Transverse colon (tissue), 4 donors: Measurements from ENCODE around the gene CIPC. TPM values are rescaled to one million over a fixed set of nuclear protein-coding genes. Genes with fewer than 3 reads are reported as not detected.

Experiments used
- DNase-seq: peaks from one replicate; pipeline ENCODE4 v3.0.0-alpha.2; 2019
- H3K27ac ChIP-seq, 4 donors: fragments of 200-600 bp; sonication (generic); 2 replicates each; pipeline ENCODE4 v1.5.1; 2016 to 2018; ENCODE audit warnings: inconsistent platforms in 4 of 4
- H3K27me3 ChIP-seq: fragments of 200-600 bp; sonication (generic); 2 replicates; pipeline ENCODE4 v1.5.1; 2017; ENCODE audit warnings: inconsistent platforms
- H3K36me3 ChIP-seq, 4 donors: fragments of 200-600 bp; sonication (generic); 2 replicates each; pipeline ENCODE4 v1.5.1; 2017 to 2019; ENCODE audit warnings: inconsistent platforms in 4 of 4
- H3K4me1 ChIP-seq, 4 donors: fragments of 200-600 bp; sonication (generic); 2 replicates each; pipeline ENCODE4 v1.5.1; 2017 to 2020; ENCODE audit warnings: inconsistent platforms in 4 of 4
- H3K4me3 ChIP-seq, 4 donors: fragments of 200-600 bp; sonication (generic); 1 replicate in 1 of 4; 2 replicates in 3 of 4; pipeline versions ENCODE4 v1.5.1 to v1.6.1; 2017 to 2019; ENCODE audit warnings: inconsistent platforms in 4 of 4
- H3K9me3 ChIP-seq, 2 donors: fragments of 200-600 bp; sonication (generic); 2 replicates each; pipeline ENCODE4 v1.5.1; 2017 to 2019; ENCODE audit warnings: inconsistent platforms in 2 of 2
- CTCF ChIP-seq, 5 experiments: fragments of 200-600 bp in 3 of 5; fragments of 450-650 bp in 2 of 5; sonication (generic) in 3 of 5; IDR thresholded peaks; 1 replicate in 2 of 5; 2 replicates in 3 of 5; pipeline ENCODE4 v1.5.1; 2016 to 2017; ENCODE audit warnings: antibody characterized with exemption in 5 of 5, inconsistent platforms in 3 of 5, mild to moderate bottlenecking in 2 of 5, moderate library complexity in 1 of 5
- EP300 ChIP-seq: sonication (generic); formaldehyde crosslinking; IDR thresholded peaks from one replicate; pipeline ENCODE4 v1.6.1; 2017; ENCODE audit warnings: antibody characterized with exemption, low read depth
- POLR2A ChIP-seq: fragments of 450-650 bp; IDR thresholded peaks from one replicate; pipeline ENCODE4 v1.6.1; 2016; ENCODE audit warnings: antibody characterized with exemption, mild to moderate bottlenecking, moderate library complexity
- POLR2AphosphoS5 ChIP-seq, 3 donors: sonication (generic); formaldehyde crosslinking; IDR thresholded peaks; one replicate each; pipeline ENCODE4 v1.6.1; 2016; ENCODE audit warnings: antibody characterized with exemption in 3 of 3
- WGBS, 2 donors: methylation state at CpG; one replicate each; pipeline ENCODE4 v1.1.5; 2018; ENCODE audit warnings: low coverage in 1 of 2; 5-methylcytosine and 5-hydroxymethylcytosine counted together
- in situ Hi-C, 4 donors: fragments of 200-750 bp; cut with MboI; loops; one replicate each; pipeline versions ENCODE4 v1.15.0 to v1.15.1; 2017; ENCODE audit warnings: low sequenced_read_pairs in 3 of 4, low pct_ligation_motif_present in 1 of 4, low pct_unique_long_range_greater_than_20kb in 1 of 4
- intact Hi-C: fragments of 100-400 bp; cut with DNase I; formaldehyde crosslinking; loops from one replicate; pipeline ENCODE4 v1.15.1; 2023; ENCODE audit warnings: low total_unique reads
- total RNA-seq, 4 donors: library from RNA; depleted of rRNA; stranded (reverse); fragments of >200 nt; gene quantifications; one replicate each; pipeline ENCODE4 v1.1.0, GENCODE V29; 2016

The CIPC gene
- total RNA-seq, 4 donors from 2014 or later = 30.8 to 97.1 (median 67.8) TPM

GRCh38 chr14:77125823-77126325, 27.8 kb downstream of the CIPC start:
- in situ Hi-C loops (loop anchor here in 1 of 4 donors (25.0 kb wide), 1 partner anchor 186 kb away; the partner anchor contains the start of genes GSTZ1 and POMT2), intact Hi-C loops (no loop called here)
- Histone ChIP-seq H3K27ac (no peak overlapping the region), H3K9me3 (no peaks in the 10 kb centered on the region), H3K4me1 (peaks cover 28 to 45% (median 35%) of the 10 kb centered on the region in 4 donors), H3K36me3 (no peaks in the 10 kb centered on the region), H3K4me3 (no peak overlapping the region), H3K27me3 (peaks cover 14% of the 10 kb centered on the region)
- DNase-seq = no peak
- WGBS, 2 donors = 88 to 93% methylated on average over 3 to 8 of the region's 8 CpGs
- no peak for TF ChIP-seq CTCF (IDR thresholded peaks at IDR 0.05)
- TF ChIP-seq POLR2A = no peak
- TF ChIP-seq POLR2AphosphoS5 (IDR thresholded peaks at IDR 0.05) = no peak
- no peak for TF ChIP-seq EP300

DNA sequence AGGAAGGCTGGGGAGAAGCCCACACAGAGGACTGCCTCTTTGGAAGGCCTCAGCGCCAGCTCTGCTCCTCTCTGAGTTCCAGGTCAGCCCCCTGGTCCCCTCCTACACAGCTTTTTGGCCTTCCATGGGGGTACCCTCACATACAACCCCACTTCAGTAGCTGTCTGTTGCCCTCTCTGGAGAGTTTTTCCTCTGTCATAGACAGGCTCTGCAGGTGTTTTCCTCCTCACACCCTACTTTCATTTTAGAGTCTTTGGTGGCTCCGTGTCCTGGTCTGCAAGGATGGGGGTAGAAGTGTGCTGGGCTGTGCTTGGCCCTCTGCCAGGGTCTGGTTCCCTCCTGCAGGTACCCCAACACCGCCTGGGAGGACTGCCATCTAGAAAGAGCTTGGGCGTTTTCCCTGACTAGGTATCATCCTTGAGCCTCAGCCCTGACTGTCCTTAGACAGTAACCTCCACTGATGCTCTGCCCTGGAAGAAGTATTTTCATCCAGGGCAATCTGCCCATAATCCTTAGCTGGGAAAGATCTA, 28.5 kb downstream of the CIPC start:
- TF ChIP-seq POLR2AphosphoS5 (IDR thresholded peaks at IDR 0.05) (no peak), POLR2A (no peak), CTCF (IDR thresholded peaks at IDR 0.05) (no peak), EP300 (no peak)
- Histone ChIP-seq H3K27ac (no peak overlapping the region), H3K27me3 (peaks cover 14% of the 10 kb centered on the region), H3K4me3 (no peak overlapping the region), H3K36me3 (no peaks in the 10 kb centered on the region), H3K9me3 (no peaks in the 10 kb centered on the region), H3K4me1 (peaks cover 26 to 39% (median 30%) of the 10 kb centered on the region in 4 donors)
- intact Hi-C loops = no loop called here
- WGBS, 2 donors = 88 to 100% methylated on average over 1 to 4 of the region's 4 CpGs
- DNase-seq = no peak
- in situ Hi-C loops = loop anchor here in 1 of 4 donors (25.0 kb wide), 1 partner anchor 186 kb away; the partner anchor contains the start of genes GSTZ1 and POMT2

DNA sequence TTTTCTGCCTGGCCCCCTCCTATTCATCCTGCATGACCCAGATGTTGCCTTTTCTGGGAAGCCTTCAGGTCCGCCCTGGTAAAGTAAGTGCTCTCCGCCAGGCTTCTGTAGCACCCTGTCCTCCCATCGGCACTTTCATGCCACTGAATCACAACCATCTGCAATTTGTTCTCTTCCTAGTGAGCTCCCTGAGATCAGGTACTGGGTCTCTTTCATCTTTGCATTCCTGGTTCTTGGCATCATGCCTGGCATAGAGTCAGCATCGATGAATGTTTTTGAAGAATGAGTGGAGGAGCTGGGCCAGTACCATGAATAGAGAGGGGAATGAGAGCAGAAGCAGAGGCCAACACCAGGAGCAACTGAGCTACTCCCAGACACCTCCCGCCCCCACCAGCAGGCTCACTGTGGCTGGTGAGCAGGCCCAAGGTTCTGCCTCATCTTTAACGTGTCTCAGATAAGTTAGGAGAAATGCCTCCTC, 30.4 kb downstream of the CIPC start:
- TF ChIP-seq POLR2AphosphoS5 (IDR thresholded peaks at IDR 0.05) = no peak
- no peak for TF ChIP-seq POLR2A
- no peak overlapping the region for H3K4me3 ChIP-seq
- no peak for DNase-seq
- H3K4me1 ChIP-seq = peaks cover 13 to 19% (median 17%) of the 10 kb centered on the region in 4 donors
- peaks cover 19% of the 10 kb centered on the region for H3K27me3 ChIP-seq
- 74% methylated on average over 6 of the region's 6 CpGs; no CpG with 5 or more reads in 1 of the 2 donors for WGBS, 2 donors
- intact Hi-C loops = no loop called here
- H3K36me3 ChIP-seq = no peaks in the 10 kb centered on the region
- in situ Hi-C loops = loop anchor here in 1 of 4 donors (25.0 kb wide), 1 partner anchor 184 kb away; the partner anchor contains the start of genes GSTZ1 and POMT2
- no peak overlapping the region for H3K27ac ChIP-seq
- no peaks in the 10 kb centered on the region for H3K9me3 ChIP-seq

DNA sequence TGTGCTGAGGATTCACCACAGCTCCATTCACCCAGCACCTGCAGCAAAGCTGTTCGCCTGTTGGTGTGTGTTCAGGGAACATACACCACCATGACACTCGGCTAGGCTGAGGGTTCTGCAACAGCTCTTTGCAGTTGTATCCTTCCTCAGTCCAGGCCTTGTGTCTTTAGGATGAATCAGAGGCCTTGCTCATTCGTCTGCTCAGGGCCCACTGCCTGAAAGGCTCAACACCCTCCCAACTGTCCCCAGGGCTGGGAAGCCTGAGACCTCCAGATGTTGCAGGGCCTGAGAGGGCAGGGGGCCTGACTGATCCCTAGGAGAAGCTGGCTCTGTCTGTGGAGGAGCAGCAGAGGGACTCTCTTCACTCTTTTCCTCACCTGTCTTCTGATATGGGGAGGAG, 32.3 kb downstream of the CIPC start:
- WGBS, 2 donors = 69% methylated on average over 3 of the region's 3 CpGs; no CpG with 5 or more reads in 1 of the 2 donors

More for the DNA sequence above, 32.3 kb downstream of the CIPC start:
- Histone ChIP-seq H3K4me1 (peaks cover 1 to 2% (median 1%) of the 10 kb centered on the region in 4 donors), H3K27ac (no peak overlapping the region), H3K36me3 (no peaks in the 10 kb centered on the region), H3K9me3 (no peaks in the 10 kb centered on the region), H3K4me3 (no peak overlapping the region), H3K27me3 (peaks cover 35% of the 10 kb centered on the region)
- in situ Hi-C loops = loop anchor here in 1 of 4 donors (25.0 kb wide), 1 partner anchor 182 kb away; the partner anchor contains the start of genes GSTZ1 and POMT2
- TF ChIP-seq POLR2AphosphoS5 (IDR thresholded peaks at IDR 0.05) (no peak), EP300 (no peak), POLR2A (no peak), CTCF (IDR thresholded peaks at IDR 0.05) (no peak)
- DNase-seq = no peak
- intact Hi-C loops = no loop called here
